HG03342 (cell line): ENCODE data around the gene GAP43.

ENCODE experiments used
- ATAC-seq: cut with Tn5 transposase; IDR thresholded peaks from one replicate; pipeline ENCODE4 v1.9.1; 2021; ENCODE audit warnings: mild to moderate bottlenecking, moderate library complexity; ENCODE audit not compliant: unreplicated experiment

Gene GAP43

GRCh38 chr3:115660646-115661337 lies 37.5 kb downstream of the GAP43 start:
- no peak for ATAC-seq

GRCh38 chr3:115662356-115662755 lies 39.0 kb downstream of the GAP43 start:
- ATAC-seq: no peak

GRCh38 chr3:115663414-115663813 lies 40.1 kb downstream of the GAP43 start:
- no peak for ATAC-seq

- no peak for ATAC-seq
Measured at GRCh38 chr3:115666081-115666480, 42.8 kb downstream of the GAP43 start.

GRCh38 chr3:115666920-115667737 lies 43.8 kb downstream of the GAP43 start:
- ATAC-seq: peak; percentile 77

- peak; percentile 35 for ATAC-seq
Measured at GRCh38 chr3:115667738-115668065, 44.4 kb downstream of the GAP43 start.

- ATAC-seq: no peak
Measured at GRCh38 chr3:115670911-115671310, 47.6 kb downstream of the GAP43 start.

- no peak for ATAC-seq
Measured at GRCh38 chr3:115671761-115672455, 48.6 kb downstream of the GAP43 start.

- no peak for ATAC-seq
Measured at GRCh38 chr3:115673881-115674280, 50.6 kb downstream of the GAP43 start.

- no peak for ATAC-seq
Measured at GRCh38 chr3:115676336-115676735, 53.0 kb downstream of the GAP43 start.

GRCh38 chr3:115680803-115681345 lies 57.6 kb downstream of the GAP43 start:
- no peak for ATAC-seq

- no peak for ATAC-seq
Measured at GRCh38 chr3:115681736-115682135, 58.4 kb downstream of the GAP43 start.

- ATAC-seq: no peak
Measured at GRCh38 chr3:115683305-115683704, 60.0 kb downstream of the GAP43 start.

- ATAC-seq: no peak
Measured at GRCh38 chr3:115683773-115684172, 60.5 kb downstream of the GAP43 start.

GRCh38 chr3:115685097-115685496 lies 61.8 kb downstream of the GAP43 start:
- peak; percentile 82 for ATAC-seq

GRCh38 chr3:115687721-115688120 lies 64.4 kb downstream of the GAP43 start:
- no peak for ATAC-seq

GRCh38 chr3:115688418-115688817 lies 65.1 kb downstream of the GAP43 start:
- ATAC-seq: no peak

GRCh38 chr3:115689928-115690327 lies 66.6 kb downstream of the GAP43 start:
- no peak for ATAC-seq

GRCh38 chr3:115691964-115692363 lies 68.7 kb downstream of the GAP43 start:
- no peak for ATAC-seq

GRCh38 chr3:115692887-115693524 lies 69.7 kb downstream of the GAP43 start:
- peak; percentile 97 for ATAC-seq

GRCh38 chr3:115693868-115694267 lies 70.6 kb downstream of the GAP43 start:
- ATAC-seq: no peak
